OCI-LY3 (cell line): Measurements from ENCODE around the gene CCDC102A.

Experiments used
- H2AFZ ChIP-seq: fragments of 200-600, 300-600 bp; shearing (Covaris generic); 2 replicates; pipeline ENCODE4 v1.6.0; 2014; ENCODE audit warnings: antibody characterized with exemption, low read depth, low read length
- H3K27ac ChIP-seq: fragments of 200-600, 300-600 bp; sonication (generic); 2 replicates; pipeline ENCODE4 v1.5.1; 2014; ENCODE audit warnings: mild to moderate bottlenecking, low read length, moderate library complexity, mixed read lengths
- H3K27me3 ChIP-seq: fragments of 200-600, 300-600 bp; sonication (generic); 2 replicates; pipeline ENCODE4 v1.6.1; 2014; ENCODE audit warnings: low read depth, low read length, mixed read lengths
- H3K36me3 ChIP-seq: fragments of 200-600, 300-600 bp; sonication (generic); replicated peaks from 2 replicates; pipeline ENCODE3; 2014; ENCODE audit warnings: low read depth, low read length, mixed read lengths
- H3K4me1 ChIP-seq: fragments of 300-600, 200-600 bp; sonication (generic); 2 replicates; pipeline ENCODE4 v1.6.1; 2014; ENCODE audit warnings: low read length, mixed read lengths
- H3K4me2 ChIP-seq: fragments of 200-600, 300-600 bp; sonication (generic); 2 replicates; pipeline ENCODE4 v1.6.1; 2014; ENCODE audit warnings: low read length, mixed read lengths
- H3K4me3 ChIP-seq: fragments of 300-600, 200-600 bp; sonication (generic); 2 replicates; pipeline ENCODE4 v1.5.1; 2014; ENCODE audit warnings: antibody characterized with exemption, mild to moderate bottlenecking, low read length, moderate library complexity
- H3K79me2 ChIP-seq: fragments of 300-600, 200-600 bp; shearing (Covaris generic); 2 replicates; pipeline ENCODE4 v1.6.1; 2014; ENCODE audit warnings: mild to moderate bottlenecking, low read length, mixed read lengths
- H3K9ac ChIP-seq: fragments of 300-600, 200-600 bp; shearing (Covaris generic); 2 replicates; pipeline ENCODE4 v1.6.0; 2014; ENCODE audit warnings: mild to moderate bottlenecking, low read length, moderate library complexity
- H3K9me3 ChIP-seq: fragments of 200-600, 300-600 bp; shearing (Covaris generic); 2 replicates; pipeline ENCODE4 v1.6.1; 2014; ENCODE audit warnings: low read length, mixed read lengths; ENCODE audit not compliant: insufficient read depth
- H4K20me1 ChIP-seq: fragments of 200-600, 300-600 bp; sonication (generic); 2 replicates; pipeline ENCODE4 v1.6.1; 2016; ENCODE audit warnings: low read length, mixed read lengths; ENCODE audit not compliant: insufficient read depth
- CTCF ChIP-seq: fragments of 200-600, 300-600 bp; sonication (generic); IDR thresholded peaks from 2 replicates; pipeline ENCODE4 v1.5.1; 2014; ENCODE audit warnings: antibody characterized with exemption, low read length, low read depth
- EZH2phosphoT487 ChIP-seq: fragments of 200-600 bp; shearing (Covaris generic); IDR thresholded peaks from 2 replicates; pipeline ENCODE4 v1.6.1; 2018; ENCODE audit warnings: antibody characterized with exemption, mixed run types, low read depth

CCDC102A gene

GRCh38 chr16:57470711-57471110 lies 65.7 kb downstream of the CCDC102A start:
- Histone ChIP-seq H3K9ac (no peak overlapping the region), H3K79me2 (no peaks in the 10 kb centered on the region), H3K36me3 (peaks cover 55% of the 10 kb centered on the region), H3K27ac (no peak overlapping the region), H3K9me3 (no peaks in the 10 kb centered on the region), H3K27me3 (no peaks in the 10 kb centered on the region), H3K4me1 (peaks cover 1% of the 10 kb centered on the region), H2AFZ (no peak overlapping the region), H3K4me3 (no peak overlapping the region), H4K20me1 (0 out of 2 replicates have a peak, but pooled peaks cover 3% of the 10 kb centered on the region), H3K4me2 (no peak overlapping the region)
- no peak for TF ChIP-seq CTCF
- no peak for TF ChIP-seq EZH2phosphoT487

- Histone ChIP-seq H3K9ac (no peak overlapping the region), H3K9me3 (no peaks in the 10 kb centered on the region), H3K27ac (no peak overlapping the region), H3K4me3 (no peak overlapping the region), H3K79me2 (no peaks in the 10 kb centered on the region), H2AFZ (no peak overlapping the region), H3K36me3 (peaks cover 61% of the 10 kb centered on the region), H3K4me1 (no peaks in the 10 kb centered on the region), H4K20me1 (0 out of 2 replicates have a peak, but pooled peaks cover 3% of the 10 kb centered on the region), H3K27me3 (no peaks in the 10 kb centered on the region), H3K4me2 (no peak overlapping the region)
- no peak for TF ChIP-seq EZH2phosphoT487
- TF ChIP-seq CTCF, result no peak
Measured at GRCh38 chr16:57469917-57470470, 66.4 kb downstream of the CCDC102A start.

- H3K4me3 ChIP-seq, result no peak overlapping the region
- H3K4me1 ChIP-seq, result no peaks in the 10 kb centered on the region
- peaks cover 69% of the 10 kb centered on the region for H3K36me3 ChIP-seq
Measured at GRCh38 chr16:57469046-57469445, 67.3 kb downstream of the CCDC102A start.

GRCh38 chr16:57468346-57468745 lies 68.0 kb downstream of the CCDC102A start:
- H3K9ac ChIP-seq, result no peak overlapping the region
- no peak overlapping the region for H2AFZ ChIP-seq
- no peak overlapping the region for H3K4me2 ChIP-seq
- TF ChIP-seq EZH2phosphoT487 (no peak), CTCF (no peak)
- H3K27ac ChIP-seq, result no peak overlapping the region
- H3K4me1 ChIP-seq, result peaks cover 4% of the 10 kb centered on the region
- no peak overlapping the region for H3K4me3 ChIP-seq
- H3K36me3 ChIP-seq, result peaks cover 70% of the 10 kb centered on the region
- no peaks in the 10 kb centered on the region for H3K27me3 ChIP-seq
- H3K9me3 ChIP-seq, result no peaks in the 10 kb centered on the region
- H3K79me2 ChIP-seq, result peaks cover 10% of the 10 kb centered on the region
- H4K20me1 ChIP-seq, result peaks cover 3% of the 10 kb centered on the region; the same call in 1 of the 2 replicates

More at GRCh38 chr16:57469046-57469445, 67.3 kb downstream of the CCDC102A start:
- 0 out of 2 replicates have a peak, but pooled peaks cover 3% of the 10 kb centered on the region for H4K20me1 ChIP-seq
- H3K9ac ChIP-seq, result no peak overlapping the region
- TF ChIP-seq CTCF (no peak), EZH2phosphoT487 (no peak)
- H3K4me2 ChIP-seq, result no peak overlapping the region
- H2AFZ ChIP-seq, result no peak overlapping the region
- H3K79me2 ChIP-seq, result peaks cover 3% of the 10 kb centered on the region
- no peaks in the 10 kb centered on the region for H3K9me3 ChIP-seq
- H3K27ac ChIP-seq, result no peak overlapping the region
- H3K27me3 ChIP-seq, result no peaks in the 10 kb centered on the region
